ENCODE measurements around the gene PSMD13.

- TF ChIP-seq CTCF (conservative IDR thresholded peaks at IDR 0.05 in 1 of 2, IDR thresholded peaks at IDR 0.05 in 1 of 2; ENCODE audit: extremely low read depth in 1 of 2, insufficient read depth in 1 of 2, low read depth in 1 of 2, low read length in 2 of 2): no peak
- no peak for TF ChIP-seq EZH2 (IDR thresholded peaks at IDR 0.05; ENCODE audit: borderline replicate concordance, low read length)
Measured at GRCh38 chr11:289398-289711, 52.6 kb downstream of the PSMD13 start.
